IMR-90 (cell line): ENCODE measurements around the gene PAQR7. TPM values are rescaled to one million over a fixed set of nuclear protein-coding genes. Genes with fewer than 3 reads are reported as not detected.

ENCODE experiments used
- ATAC-seq: fragments of 200-7000 bp; cut with Tn5 transposase; 2 replicates; pipeline ENCODE4 v1.9.1; 2020; ENCODE audit warnings: low read depth, mild to moderate bottlenecking, moderate library complexity
- BruUV-seq: library from RNA; stranded (reverse); fragments of 400-500 nt; replicated peaks from 2 replicates; lab custom pipeline; 2021; lab: Mats Ljungman, UMichigan
- CTCF ChIA-PET: fragments of 300-600 bp; formaldehyde crosslinking; extraction: SDS; loops from one replicate; lab custom pipeline; 2021; ENCODE audit warnings: antibody characterized with exemption; lab: Yijun Ruan, JAX
- POLR2A ChIA-PET: fragments of 300-600 bp; sonication (Branson Sonifier 250); formaldehyde crosslinking; loops from one replicate; lab custom pipeline; 2022; ENCODE audit warnings: antibody characterized with exemption; ENCODE audit not compliant: unreplicated experiment; lab: Charles Lee
- DNase-seq: peaks from one replicate; pipeline ENCODE4 v3.0.0; 2013
- H2AFZ ChIP-seq: replicated peaks from 2 replicates; pipeline ENCODE3; 2013; ENCODE audit warnings: low read length, mild to moderate bottlenecking; ENCODE audit not compliant: poor library complexity
- H2AK5ac ChIP-seq: 2 replicates; pipeline ENCODE4 v1.6.1; 2013; ENCODE audit warnings: low read depth, low read length, inconsistent platforms
- H2AK9ac ChIP-seq: replicated peaks from 2 replicates; pipeline ENCODE3; 2013; ENCODE audit warnings: mild to moderate bottlenecking, low read depth, low read length, moderate library complexity; ENCODE audit not compliant: poor library complexity
- H2BK120ac ChIP-seq: 2 replicates; pipeline ENCODE4 v1.6.1; 2013; ENCODE audit warnings: low read depth, low read length, inconsistent platforms
- H2BK15ac ChIP-seq: 3 replicates; pipeline ENCODE4 v1.6.1; 2013; ENCODE audit warnings: low read depth, low read length, inconsistent platforms
- H2BK20ac ChIP-seq: 2 replicates; pipeline ENCODE4 v1.6.1; 2013; ENCODE audit warnings: low read depth, mild to moderate bottlenecking, inconsistent platforms, low read length, moderate library complexity
- H2BK5ac ChIP-seq: 2 replicates; pipeline ENCODE4 v1.6.1; 2013; ENCODE audit warnings: mild to moderate bottlenecking, low read depth, low read length, inconsistent platforms; ENCODE audit not compliant: poor library complexity, severe bottlenecking
- H3K14ac ChIP-seq: replicated peaks from 2 replicates; pipeline ENCODE4 v1.6.1; 2013; ENCODE audit warnings: low read depth, low read length, inconsistent platforms
- H3K18ac ChIP-seq: 2 replicates; pipeline ENCODE4 v1.6.1; 2013; ENCODE audit warnings: low read depth, low read length, control low read depth
- H3K23ac ChIP-seq: 2 replicates; pipeline ENCODE4 v1.6.1; 2013; ENCODE audit warnings: low read depth, low read length, inconsistent platforms
- H3K27ac ChIP-seq: 2 replicates; pipeline ENCODE4 v1.5.1; 2013; ENCODE audit warnings: mild to moderate bottlenecking, control low read depth, low read length; ENCODE audit not compliant: insufficient read depth
- H3K27me3 ChIP-seq: 2 replicates; pipeline ENCODE4 v1.6.1; 2013; ENCODE audit warnings: low read length; ENCODE audit not compliant: control insufficient read depth, insufficient read depth
- H3K36me3 ChIP-seq: 2 replicates; pipeline ENCODE4 v1.6.1; 2013; ENCODE audit warnings: low read length, mixed read lengths; ENCODE audit not compliant: control insufficient read depth, insufficient read depth
- H3K4ac ChIP-seq: 2 replicates; pipeline ENCODE4 v1.6.1; 2013; ENCODE audit warnings: low read depth, low read length, inconsistent platforms
- H3K4me1 ChIP-seq: 2 replicates; pipeline ENCODE4 v1.6.1; 2013; ENCODE audit warnings: low read length, mixed read lengths; ENCODE audit not compliant: control insufficient read depth, insufficient read depth
- H3K4me2 ChIP-seq: 2 replicates; pipeline ENCODE4 v1.6.1; 2013; ENCODE audit warnings: low read depth, mild to moderate bottlenecking, control low read depth, low read length, moderate library complexity
- H3K4me3 ChIP-seq: 2 replicates; pipeline ENCODE4 v1.5.1; 2013; ENCODE audit warnings: low read depth, mild to moderate bottlenecking, control low read depth, low read length, moderate library complexity; ENCODE audit not compliant: insufficient read depth
- H3K56ac ChIP-seq: 2 replicates; pipeline ENCODE4 v1.6.1; 2013; ENCODE audit warnings: low read length, inconsistent platforms; ENCODE audit not compliant: insufficient read depth; ENCODE audit errors: extremely low read depth
- H3K79me1 ChIP-seq, 2 experiments: 2 replicates each; pipeline ENCODE4 v1.6.1; 2013; ENCODE audit warnings: low read length in 2 of 2, inconsistent platforms in 1 of 2, low read depth in 1 of 2
- H3K9ac ChIP-seq: 2 replicates; pipeline ENCODE4 v1.6.1; 2013; ENCODE audit warnings: low read depth, low read length, control low read depth
- H3K9me1 ChIP-seq: 2 replicates; pipeline ENCODE4 v1.6.1; 2013; ENCODE audit warnings: low read length, inconsistent platforms; ENCODE audit not compliant: insufficient read depth
- H3K9me3 ChIP-seq: 2 replicates; pipeline ENCODE4 v1.6.1; 2013; ENCODE audit warnings: low read length; ENCODE audit not compliant: control insufficient read depth, insufficient read depth
- H4K20me1 ChIP-seq: 2 replicates; pipeline ENCODE4 v1.6.1; 2013; ENCODE audit warnings: low read length, inconsistent platforms; ENCODE audit not compliant: insufficient read depth
- H4K5ac ChIP-seq: 2 replicates; pipeline ENCODE4 v1.6.1; 2013; ENCODE audit warnings: mild to moderate bottlenecking, low read depth, low read length, control low read depth
- H4K8ac ChIP-seq, 2 experiments: 2 replicates each; pipeline ENCODE4 v1.6.1; 2013; ENCODE audit warnings: low read depth in 2 of 2, low read length in 2 of 2, control low read depth in 1 of 2, inconsistent platforms in 1 of 2
- H4K91ac ChIP-seq: 2 replicates; pipeline ENCODE4 v1.6.1; 2013; ENCODE audit warnings: low read depth, low read length, inconsistent platforms; ENCODE audit not compliant: insufficient read depth
- BHLHE40 ChIP-seq: fragments of 150-350 bp; IDR thresholded peaks from 2 replicates; pipeline ENCODE4 v1.6.1; 2016; ENCODE audit warnings: mild to moderate bottlenecking, low read depth, low read length
- CEBPB ChIP-seq: IDR thresholded peaks from 2 replicates; pipeline ENCODE4 v1.6.1; 2012; ENCODE audit warnings: low read depth, low read length, improper control_type of control experiment
- CHD1 ChIP-seq: IDR thresholded peaks from 2 replicates; pipeline ENCODE4 v1.6.1; 2012; ENCODE audit warnings: low read depth, low read length, improper control_type of control experiment
- FOS ChIP-seq: fragments of 150-350 bp; IDR thresholded peaks from 2 replicates; pipeline ENCODE4 v1.6.1; 2016; ENCODE audit warnings: low read depth, low read length
- MAFK ChIP-seq: IDR thresholded peaks from 2 replicates; pipeline ENCODE4 v1.6.1; 2012; ENCODE audit warnings: low read depth, low read length, improper control_type of control experiment
- MAZ ChIP-seq: IDR thresholded peaks from 2 replicates; pipeline ENCODE4 v1.6.1; 2012; ENCODE audit warnings: low read depth, mild to moderate bottlenecking, low read length, improper control_type of control experiment, moderate library complexity, borderline replicate concordance
- MXI1 ChIP-seq: IDR thresholded peaks from 2 replicates; pipeline ENCODE4 v1.6.1; 2012; ENCODE audit warnings: low read depth, mild to moderate bottlenecking, low read length, moderate library complexity, borderline replicate concordance
- NFE2L2 ChIP-seq: fragments of 150-350 bp; IDR thresholded peaks from 2 replicates; pipeline ENCODE4 v1.6.1; 2016; ENCODE audit warnings: low read depth, mild to moderate bottlenecking, low read length
- POLR2A ChIP-seq: IDR thresholded peaks from 2 replicates; pipeline ENCODE4 v1.6.1; 2012; ENCODE audit warnings: mild to moderate bottlenecking, low read depth, low read length
- RAD21 ChIP-seq: IDR thresholded peaks from 2 replicates; pipeline ENCODE4 v1.6.1; 2012; ENCODE audit warnings: low read length, improper control_type of control experiment
- RFX5 ChIP-seq: IDR thresholded peaks from 2 replicates; pipeline ENCODE4 v1.8.0; 2012; ENCODE audit warnings: low read depth, mild to moderate bottlenecking, low read length, moderate library complexity
- SMC3 ChIP-seq: fragments of 150-350 bp; IDR thresholded peaks from 2 replicates; pipeline ENCODE4 v1.6.1; 2016; ENCODE audit warnings: low read depth, mild to moderate bottlenecking, antibody characterized with exemption, low read length, moderate library complexity
- WGBS, 2 experiments: methylation state at CpG; one replicate each; pipeline versions ENCODE4 v1.1.5 to v1.1.7; 2013; ENCODE audit warnings: missing lambda C conversion rate in 2 of 2; ENCODE audit not compliant: insufficient read length in 1 of 2; ENCODE audit errors: extremely low coverage in 2 of 2; 5-methylcytosine and 5-hydroxymethylcytosine counted together
- dilution Hi-C: fragments of 300-500 bp; cut with HindIII; formaldehyde crosslinking; loops from one replicate; pipeline ENCODE4 v1.14.3; 2018; ENCODE audit warnings: low sequenced_read_pairs; ENCODE audit not compliant: unreplicated experiment
- in situ Hi-C: fragments of 300-500 bp; cut with MboI; formaldehyde crosslinking; loops from 3 replicates; pipeline ENCODE4 v1.14.3; 2019; ENCODE audit warnings: low sequenced_read_pairs, inconsistent platforms, mixed read lengths
- intact Hi-C: fragments of 100-400 bp; cut with micrococcal nuclease; formaldehyde crosslinking; loops from 2 replicates; pipeline ENCODE4 v1.10.0; 2022
- polyA plus RNA-seq, 3 experiments: library from polyadenylated mRNA; depleted of rRNA; stranded (reverse); fragments of >200 nt; gene quantifications; 2 replicates each; pipeline ENCODE4 v1.2.3, GENCODE V29; 2012; ENCODE audit warnings: low replicate concordance in 1 of 3
- total RNA-seq: library from RNA; depleted of rRNA; stranded (reverse); fragments of >200 nt; gene quantifications from 2 replicates; pipeline ENCODE4 v1.2.3, GENCODE V29; 2012
- TF ChIP-seq, protein P1 (sequence below): fragments of 150-350 bp; IDR thresholded peaks from 2 replicates; pipeline ENCODE4 v1.6.1; 2016; ENCODE audit warnings: low read depth, mild to moderate bottlenecking, low read length, moderate library complexity, borderline replicate concordance
- TF ChIP-seq, protein P2 (sequence below): fragments of 150-350 bp; IDR thresholded peaks from 2 replicates; pipeline ENCODE4 v1.6.1; 2017; ENCODE audit warnings: mild to moderate bottlenecking, antibody characterized with exemption, low read length, low read depth
- TF ChIP-seq, protein P3 (sequence below): conservative IDR thresholded peaks from 2 replicates; pipeline ENCODE4 v1.5.1; 2012; ENCODE audit warnings: mild to moderate bottlenecking, low read depth, low read length, improper control_type of control experiment

PAQR7 gene
- total and polyA plus RNA-seq, 2 of the 4 experiments (the other 2 are of a cell fraction), result 9.0 to 12.9 TPM

DNA sequence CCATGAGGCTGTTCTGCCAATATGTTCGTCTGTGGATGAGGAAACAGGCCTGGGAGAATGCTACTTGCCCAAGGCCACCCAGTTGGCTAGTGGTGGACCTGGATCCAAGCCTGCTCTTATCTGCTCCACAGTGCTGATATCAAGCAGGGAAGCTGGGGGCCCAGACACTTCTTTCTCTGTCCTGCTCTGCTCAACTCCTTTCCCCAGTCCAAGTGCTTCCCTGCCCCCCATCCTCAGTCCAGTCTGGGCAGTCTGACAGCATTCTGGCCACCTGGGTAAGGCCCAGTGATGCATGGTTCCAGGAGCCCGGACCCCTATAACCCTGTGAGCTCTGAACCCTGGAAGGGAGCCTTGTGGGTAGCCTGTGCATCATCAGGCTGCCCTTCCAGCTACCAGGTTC lies 4.2 kb upstream of the PAQR7 start:
- no peaks in the 10 kb centered on the region for H3K36me3 ChIP-seq
- no peak overlapping the region for H3K4ac ChIP-seq
- H2BK15ac ChIP-seq, result no peak overlapping the region
- no peak overlapping the region for H3K18ac ChIP-seq
- ChIA-PET CTCF (no interaction called here), POLR2A (no interaction called here)
- no peak overlapping the region for H2AK9ac ChIP-seq
- no peaks in the 10 kb centered on the region for H3K27me3 ChIP-seq
- H3K9ac ChIP-seq, result no peak overlapping the region
- in situ Hi-C loops (no loop called here), intact Hi-C loops (no loop called here), dilution Hi-C loops (no loop called here)
- TF ChIP-seq CEBPB (no peak), MXI1 (no peak), RFX5 (no peak), FOS (no peak), NFE2L2 (no peak), MAFK (no peak), POLR2A (no peak), RAD21 (no peak), CHD1 (no peak), SMC3 (no peak), BHLHE40 (no peak), MAZ (no peak)
- TF ChIP-seq, protein P1, sequence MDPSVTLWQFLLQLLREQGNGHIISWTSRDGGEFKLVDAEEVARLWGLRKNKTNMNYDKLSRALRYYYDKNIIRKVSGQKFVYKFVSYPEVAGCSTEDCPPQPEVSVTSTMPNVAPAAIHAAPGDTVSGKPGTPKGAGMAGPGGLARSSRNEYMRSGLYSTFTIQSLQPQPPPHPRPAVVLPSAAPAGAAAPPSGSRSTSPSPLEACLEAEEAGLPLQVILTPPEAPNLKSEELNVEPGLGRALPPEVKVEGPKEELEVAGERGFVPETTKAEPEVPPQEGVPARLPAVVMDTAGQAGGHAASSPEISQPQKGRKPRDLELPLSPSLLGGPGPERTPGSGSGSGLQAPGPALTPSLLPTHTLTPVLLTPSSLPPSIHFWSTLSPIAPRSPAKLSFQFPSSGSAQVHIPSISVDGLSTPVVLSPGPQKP, result no peak
- TF ChIP-seq, protein P2, sequence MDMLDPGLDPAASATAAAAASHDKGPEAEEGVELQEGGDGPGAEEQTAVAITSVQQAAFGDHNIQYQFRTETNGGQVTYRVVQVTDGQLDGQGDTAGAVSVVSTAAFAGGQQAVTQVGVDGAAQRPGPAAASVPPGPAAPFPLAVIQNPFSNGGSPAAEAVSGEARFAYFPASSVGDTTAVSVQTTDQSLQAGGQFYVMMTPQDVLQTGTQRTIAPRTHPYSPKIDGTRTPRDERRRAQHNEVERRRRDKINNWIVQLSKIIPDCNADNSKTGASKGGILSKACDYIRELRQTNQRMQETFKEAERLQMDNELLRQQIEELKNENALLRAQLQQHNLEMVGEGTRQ, result no peak
- TF ChIP-seq, protein P3, sequence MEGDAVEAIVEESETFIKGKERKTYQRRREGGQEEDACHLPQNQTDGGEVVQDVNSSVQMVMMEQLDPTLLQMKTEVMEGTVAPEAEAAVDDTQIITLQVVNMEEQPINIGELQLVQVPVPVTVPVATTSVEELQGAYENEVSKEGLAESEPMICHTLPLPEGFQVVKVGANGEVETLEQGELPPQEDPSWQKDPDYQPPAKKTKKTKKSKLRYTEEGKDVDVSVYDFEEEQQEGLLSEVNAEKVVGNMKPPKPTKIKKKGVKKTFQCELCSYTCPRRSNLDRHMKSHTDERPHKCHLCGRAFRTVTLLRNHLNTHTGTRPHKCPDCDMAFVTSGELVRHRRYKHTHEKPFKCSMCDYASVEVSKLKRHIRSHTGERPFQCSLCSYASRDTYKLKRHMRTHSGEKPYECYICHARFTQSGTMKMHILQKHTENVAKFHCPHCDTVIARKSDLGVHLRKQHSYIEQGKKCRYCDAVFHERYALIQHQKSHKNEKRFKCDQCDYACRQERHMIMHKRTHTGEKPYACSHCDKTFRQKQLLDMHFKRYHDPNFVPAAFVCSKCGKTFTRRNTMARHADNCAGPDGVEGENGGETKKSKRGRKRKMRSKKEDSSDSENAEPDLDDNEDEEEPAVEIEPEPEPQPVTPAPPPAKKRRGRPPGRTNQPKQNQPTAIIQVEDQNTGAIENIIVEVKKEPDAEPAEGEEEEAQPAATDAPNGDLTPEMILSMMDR, result no peak
- H2AFZ ChIP-seq, result no peak overlapping the region
- no peak overlapping the region for H4K8ac ChIP-seq
- BruUV-seq, result no TSS peak
- no peak for ATAC-seq
- WGBS, 2 experiments, result 80% methylated on average over 1 of the region's 2 CpGs; no CpG with 5 or more reads in 1 of the 2 experiments
- H4K91ac ChIP-seq, result no peak overlapping the region
- 0 out of 2 replicates have a peak overlapping the region, but pooled peaks have one; percentile 36 for H2AK5ac ChIP-seq
- peaks cover 5% of the 10 kb centered on the region; the same call in 1 of the 2 replicates for H3K4me1 ChIP-seq
- no peak overlapping the region for H3K27ac ChIP-seq
- H2BK20ac ChIP-seq, result no peak overlapping the region
- no peak overlapping the region for H3K23ac ChIP-seq
- no peak overlapping the region for H2BK120ac ChIP-seq
- H3K4me3 ChIP-seq, result no peak overlapping the region
- H3K79me1 ChIP-seq, result peaks cover 5% of the 10 kb centered on the region in 2 experiments; a peak in 3 of 4 replicates
- H3K4me2 ChIP-seq, result no peak overlapping the region
- no peak for DNase-seq
- H4K20me1 ChIP-seq, result no peaks in the 10 kb centered on the region
- no peak overlapping the region for H3K14ac ChIP-seq
- H3K9me3 ChIP-seq, result no peaks in the 10 kb centered on the region
- H2BK5ac ChIP-seq, result no peak overlapping the region
- no peak overlapping the region for H4K5ac ChIP-seq
- H3K9me1 ChIP-seq, result 0 out of 2 replicates have a peak, but pooled peaks cover 3% of the 10 kb centered on the region
- H3K56ac ChIP-seq, result no peak overlapping the region
